ENCODE results near the gene P2RX6.

DNA sequence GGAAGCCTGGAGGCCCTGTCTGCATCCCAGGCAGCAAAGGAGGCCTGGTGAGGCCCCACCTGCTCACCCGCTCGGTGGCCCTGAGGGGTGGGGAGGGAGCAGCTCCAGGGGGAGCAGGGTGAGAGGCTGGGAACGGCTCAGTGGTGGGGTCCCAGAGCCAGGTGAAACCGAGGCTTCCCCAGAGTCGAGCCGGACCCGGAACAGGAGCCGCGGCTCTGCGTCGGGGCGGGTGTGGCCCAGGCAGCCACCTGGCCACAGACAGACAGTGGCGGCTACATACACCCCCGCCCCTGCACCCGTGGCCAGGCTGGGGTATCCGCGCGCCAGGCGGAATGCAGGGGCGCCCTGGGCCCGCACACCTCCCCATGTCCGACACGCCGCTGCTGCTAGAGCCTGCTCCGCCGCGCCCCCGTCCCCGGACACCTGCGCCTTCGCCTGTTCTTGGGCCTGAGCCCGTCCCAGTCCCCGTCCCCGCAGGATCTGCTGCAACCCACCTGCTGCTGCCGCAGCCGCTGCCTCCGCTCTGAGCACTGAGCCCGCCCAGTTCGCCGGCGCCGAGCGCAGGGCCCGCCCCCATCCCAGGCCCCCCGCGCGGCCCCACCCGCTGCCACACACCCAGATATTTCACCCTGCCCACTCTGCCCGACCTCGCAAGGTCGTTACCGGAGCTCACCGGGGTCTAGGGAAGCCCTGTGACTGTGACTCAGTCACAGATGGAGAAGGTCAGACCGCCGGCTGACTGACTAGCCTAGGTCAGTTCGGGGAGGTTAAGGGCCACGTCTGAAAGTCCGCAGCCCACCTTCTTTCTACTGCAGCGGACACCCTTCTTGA, 17.3 kb downstream of the P2RX6 start, which contains the start of gene SLC7A4:
- TF ChIP-seq HNF4A (conservative IDR thresholded peaks at IDR 0.05) (no peak), SP1 (IDR thresholded peaks at IDR 0.05) (no peak), YY1 (IDR thresholded peaks at IDR 0.05) (no peak), FOXA1 (IDR thresholded peaks at IDR 0.05) (no peak), TAF1 (conservative IDR thresholded peaks at IDR 0.05) (no peak), NR2F2 (IDR thresholded peaks at IDR 0.05) (no peak), HNF4G (IDR thresholded peaks at IDR 0.05) (no peak), RAD21 (IDR thresholded peaks at IDR 0.05) (no peak), JUND (IDR thresholded peaks at IDR 0.05) (no peak)
- TF ChIP-seq, protein P1, sequence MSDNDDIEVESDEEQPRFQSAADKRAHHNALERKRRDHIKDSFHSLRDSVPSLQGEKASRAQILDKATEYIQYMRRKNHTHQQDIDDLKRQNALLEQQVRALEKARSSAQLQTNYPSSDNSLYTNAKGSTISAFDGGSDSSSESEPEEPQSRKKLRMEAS (IDR thresholded peaks at IDR 0.05), result no peak
- TF ChIP-seq, protein P2, sequence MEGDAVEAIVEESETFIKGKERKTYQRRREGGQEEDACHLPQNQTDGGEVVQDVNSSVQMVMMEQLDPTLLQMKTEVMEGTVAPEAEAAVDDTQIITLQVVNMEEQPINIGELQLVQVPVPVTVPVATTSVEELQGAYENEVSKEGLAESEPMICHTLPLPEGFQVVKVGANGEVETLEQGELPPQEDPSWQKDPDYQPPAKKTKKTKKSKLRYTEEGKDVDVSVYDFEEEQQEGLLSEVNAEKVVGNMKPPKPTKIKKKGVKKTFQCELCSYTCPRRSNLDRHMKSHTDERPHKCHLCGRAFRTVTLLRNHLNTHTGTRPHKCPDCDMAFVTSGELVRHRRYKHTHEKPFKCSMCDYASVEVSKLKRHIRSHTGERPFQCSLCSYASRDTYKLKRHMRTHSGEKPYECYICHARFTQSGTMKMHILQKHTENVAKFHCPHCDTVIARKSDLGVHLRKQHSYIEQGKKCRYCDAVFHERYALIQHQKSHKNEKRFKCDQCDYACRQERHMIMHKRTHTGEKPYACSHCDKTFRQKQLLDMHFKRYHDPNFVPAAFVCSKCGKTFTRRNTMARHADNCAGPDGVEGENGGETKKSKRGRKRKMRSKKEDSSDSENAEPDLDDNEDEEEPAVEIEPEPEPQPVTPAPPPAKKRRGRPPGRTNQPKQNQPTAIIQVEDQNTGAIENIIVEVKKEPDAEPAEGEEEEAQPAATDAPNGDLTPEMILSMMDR (IDR thresholded peaks at IDR 0.05; ENCODE audit: low read depth, low read length, missing input control), result no peak
- TF ChIP-seq, protein P3, sequence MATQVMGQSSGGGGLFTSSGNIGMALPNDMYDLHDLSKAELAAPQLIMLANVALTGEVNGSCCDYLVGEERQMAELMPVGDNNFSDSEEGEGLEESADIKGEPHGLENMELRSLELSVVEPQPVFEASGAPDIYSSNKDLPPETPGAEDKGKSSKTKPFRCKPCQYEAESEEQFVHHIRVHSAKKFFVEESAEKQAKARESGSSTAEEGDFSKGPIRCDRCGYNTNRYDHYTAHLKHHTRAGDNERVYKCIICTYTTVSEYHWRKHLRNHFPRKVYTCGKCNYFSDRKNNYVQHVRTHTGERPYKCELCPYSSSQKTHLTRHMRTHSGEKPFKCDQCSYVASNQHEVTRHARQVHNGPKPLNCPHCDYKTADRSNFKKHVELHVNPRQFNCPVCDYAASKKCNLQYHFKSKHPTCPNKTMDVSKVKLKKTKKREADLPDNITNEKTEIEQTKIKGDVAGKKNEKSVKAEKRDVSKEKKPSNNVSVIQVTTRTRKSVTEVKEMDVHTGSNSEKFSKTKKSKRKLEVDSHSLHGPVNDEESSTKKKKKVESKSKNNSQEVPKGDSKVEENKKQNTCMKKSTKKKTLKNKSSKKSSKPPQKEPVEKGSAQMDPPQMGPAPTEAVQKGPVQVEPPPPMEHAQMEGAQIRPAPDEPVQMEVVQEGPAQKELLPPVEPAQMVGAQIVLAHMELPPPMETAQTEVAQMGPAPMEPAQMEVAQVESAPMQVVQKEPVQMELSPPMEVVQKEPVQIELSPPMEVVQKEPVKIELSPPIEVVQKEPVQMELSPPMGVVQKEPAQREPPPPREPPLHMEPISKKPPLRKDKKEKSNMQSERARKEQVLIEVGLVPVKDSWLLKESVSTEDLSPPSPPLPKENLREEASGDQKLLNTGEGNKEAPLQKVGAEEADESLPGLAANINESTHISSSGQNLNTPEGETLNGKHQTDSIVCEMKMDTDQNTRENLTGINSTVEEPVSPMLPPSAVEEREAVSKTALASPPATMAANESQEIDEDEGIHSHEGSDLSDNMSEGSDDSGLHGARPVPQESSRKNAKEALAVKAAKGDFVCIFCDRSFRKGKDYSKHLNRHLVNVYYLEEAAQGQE (IDR thresholded peaks at IDR 0.05), result no peak
- TF ChIP-seq, protein P4, sequence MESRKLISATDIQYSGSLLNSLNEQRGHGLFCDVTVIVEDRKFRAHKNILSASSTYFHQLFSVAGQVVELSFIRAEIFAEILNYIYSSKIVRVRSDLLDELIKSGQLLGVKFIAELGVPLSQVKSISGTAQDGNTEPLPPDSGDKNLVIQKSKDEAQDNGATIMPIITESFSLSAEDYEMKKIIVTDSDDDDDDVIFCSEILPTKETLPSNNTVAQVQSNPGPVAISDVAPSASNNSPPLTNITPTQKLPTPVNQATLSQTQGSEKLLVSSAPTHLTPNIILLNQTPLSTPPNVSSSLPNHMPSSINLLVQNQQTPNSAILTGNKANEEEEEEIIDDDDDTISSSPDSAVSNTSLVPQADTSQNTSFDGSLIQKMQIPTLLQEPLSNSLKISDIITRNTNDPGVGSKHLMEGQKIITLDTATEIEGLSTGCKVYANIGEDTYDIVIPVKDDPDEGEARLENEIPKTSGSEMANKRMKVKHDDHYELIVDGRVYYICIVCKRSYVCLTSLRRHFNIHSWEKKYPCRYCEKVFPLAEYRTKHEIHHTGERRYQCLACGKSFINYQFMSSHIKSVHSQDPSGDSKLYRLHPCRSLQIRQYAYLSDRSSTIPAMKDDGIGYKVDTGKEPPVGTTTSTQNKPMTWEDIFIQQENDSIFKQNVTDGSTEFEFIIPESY (IDR thresholded peaks at IDR 0.05), result no peak
- TF ChIP-seq, protein P5, sequence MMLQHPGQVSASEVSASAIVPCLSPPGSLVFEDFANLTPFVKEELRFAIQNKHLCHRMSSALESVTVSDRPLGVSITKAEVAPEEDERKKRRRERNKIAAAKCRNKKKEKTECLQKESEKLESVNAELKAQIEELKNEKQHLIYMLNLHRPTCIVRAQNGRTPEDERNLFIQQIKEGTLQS (IDR thresholded peaks at IDR 0.05), result no peak
